Stimulated activated naive CD8-positive, alpha-beta T cell treated with anti-CD3 and anti-CD28 coated beads, Interleukin-15, Interleukin-2, amounts not matched to agents 100 ng/mL and 50 ng/mL, for 24 hours (primary cell): Measurements from ENCODE around the gene UPF1.

Experiments
- H3K27ac Mint-ChIP-seq: one replicate; pipeline ENCODE4 v1.8.0; 2021; ENCODE audit warnings: mild to moderate bottlenecking, mixed read lengths
- H3K27me3 Mint-ChIP-seq: one replicate; pipeline ENCODE4 v1.8.0; 2021; ENCODE audit warnings: mixed read lengths
- H3K36me3 Mint-ChIP-seq: one replicate; pipeline ENCODE4 v1.8.0; 2021; ENCODE audit warnings: low read depth, mixed read lengths
- H3K4me1 Mint-ChIP-seq: one replicate; pipeline ENCODE4 v1.8.0; 2021; ENCODE audit warnings: low read depth, mixed read lengths
- H3K4me3 Mint-ChIP-seq: one replicate; pipeline ENCODE4 v1.8.0; 2021; ENCODE audit warnings: mild to moderate bottlenecking, mixed read lengths
- H3K9me3 Mint-ChIP-seq: one replicate; pipeline ENCODE4 v1.8.0; 2021; ENCODE audit warnings: mixed read lengths

Gene UPF1

DNA sequence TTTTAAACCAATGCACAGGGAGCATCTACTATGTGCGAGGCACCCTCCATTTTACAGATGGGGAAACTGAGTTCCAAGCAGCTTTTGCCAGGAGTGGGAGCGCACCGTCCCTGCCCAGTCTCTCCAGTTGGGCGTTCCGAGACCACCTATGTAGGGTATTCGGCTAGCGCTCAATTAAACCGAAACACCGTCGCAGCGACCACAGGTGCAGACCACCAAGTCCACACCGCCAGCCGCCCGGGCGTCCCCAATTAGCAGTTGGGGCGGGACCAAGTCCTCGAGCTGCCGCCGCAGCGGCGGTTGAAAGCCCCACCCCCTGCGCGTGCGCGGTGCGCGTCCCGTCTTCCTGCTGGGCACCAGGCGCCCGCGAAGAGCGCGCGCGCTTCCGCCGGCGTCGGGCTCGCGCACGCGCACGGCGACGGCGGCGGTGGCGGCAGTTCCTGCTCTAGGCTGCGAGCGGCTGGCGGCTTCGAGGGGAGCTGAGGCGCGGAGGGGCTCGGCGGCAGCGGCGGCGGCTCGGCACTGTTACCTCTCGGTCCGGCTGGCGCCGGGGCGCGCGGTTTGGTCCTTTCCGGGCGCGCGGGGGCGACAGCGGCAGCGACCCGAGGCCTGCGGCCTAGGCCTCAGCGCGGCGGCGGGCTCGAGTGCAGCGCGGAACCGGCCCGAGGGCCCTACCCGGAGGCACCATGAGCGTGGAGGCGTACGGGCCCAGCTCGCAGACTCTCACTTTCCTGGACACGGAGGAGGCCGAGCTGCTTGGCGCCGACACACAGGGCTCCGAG is at the start of gene UPF1:
TSS of gene UPF1 (plus strand) at position 436 of the 782 bp plus-strand sequence. CDS start at position 687, 251 bp downstream.
- peak within 1 kb of the TSS; percentile 97 for H3K4me3 Mint-ChIP-seq
- H3K4me1 Mint-ChIP-seq: peaks cover 37% of the 10 kb centered on the region
- peaks cover 3% of the 10 kb centered on the region for H3K9me3 Mint-ChIP-seq
- H3K27ac Mint-ChIP-seq: peak within 1 kb of the TSS; percentile 95
- H3K36me3 Mint-ChIP-seq: peaks cover 44% of the 10 kb centered on the region
- H3K27me3 Mint-ChIP-seq: peaks cover 8% of the 10 kb centered on the region

DNA sequence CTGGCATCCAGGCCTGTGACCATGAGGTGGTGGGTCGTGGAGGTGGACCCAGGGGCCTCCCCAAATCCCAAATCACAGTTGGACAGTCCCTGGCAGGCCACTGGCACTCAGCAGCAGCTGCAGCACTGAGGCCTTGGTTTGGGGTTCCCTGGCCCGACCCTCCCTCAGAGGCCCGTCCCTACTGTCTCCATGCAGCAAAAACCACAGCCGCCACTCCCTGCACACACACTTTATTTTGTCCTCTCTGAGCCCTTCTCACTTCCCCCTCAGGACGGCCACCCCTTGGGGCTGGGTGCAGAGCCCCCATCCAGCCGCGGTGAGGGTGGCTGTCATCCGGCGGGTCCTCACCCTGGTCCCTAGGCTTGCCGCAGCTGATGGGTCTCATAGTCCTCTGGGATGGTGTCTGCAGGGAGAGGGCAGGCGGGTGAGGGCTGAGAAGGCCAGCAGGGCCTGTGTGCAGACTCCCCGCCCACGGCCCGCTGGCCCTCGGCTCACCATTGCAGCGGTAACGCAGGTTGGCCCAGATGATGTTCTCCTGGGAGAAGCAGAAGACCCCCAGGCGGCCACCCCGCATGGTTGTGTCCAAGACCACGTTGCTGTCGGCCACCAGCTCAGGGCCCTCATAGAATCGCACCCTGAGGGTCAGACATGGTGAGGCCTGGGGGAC is 49.1 kb upstream of the UPF1 start:
- H3K27me3 Mint-ChIP-seq: peaks cover 24% of the 10 kb centered on the region

DNA sequence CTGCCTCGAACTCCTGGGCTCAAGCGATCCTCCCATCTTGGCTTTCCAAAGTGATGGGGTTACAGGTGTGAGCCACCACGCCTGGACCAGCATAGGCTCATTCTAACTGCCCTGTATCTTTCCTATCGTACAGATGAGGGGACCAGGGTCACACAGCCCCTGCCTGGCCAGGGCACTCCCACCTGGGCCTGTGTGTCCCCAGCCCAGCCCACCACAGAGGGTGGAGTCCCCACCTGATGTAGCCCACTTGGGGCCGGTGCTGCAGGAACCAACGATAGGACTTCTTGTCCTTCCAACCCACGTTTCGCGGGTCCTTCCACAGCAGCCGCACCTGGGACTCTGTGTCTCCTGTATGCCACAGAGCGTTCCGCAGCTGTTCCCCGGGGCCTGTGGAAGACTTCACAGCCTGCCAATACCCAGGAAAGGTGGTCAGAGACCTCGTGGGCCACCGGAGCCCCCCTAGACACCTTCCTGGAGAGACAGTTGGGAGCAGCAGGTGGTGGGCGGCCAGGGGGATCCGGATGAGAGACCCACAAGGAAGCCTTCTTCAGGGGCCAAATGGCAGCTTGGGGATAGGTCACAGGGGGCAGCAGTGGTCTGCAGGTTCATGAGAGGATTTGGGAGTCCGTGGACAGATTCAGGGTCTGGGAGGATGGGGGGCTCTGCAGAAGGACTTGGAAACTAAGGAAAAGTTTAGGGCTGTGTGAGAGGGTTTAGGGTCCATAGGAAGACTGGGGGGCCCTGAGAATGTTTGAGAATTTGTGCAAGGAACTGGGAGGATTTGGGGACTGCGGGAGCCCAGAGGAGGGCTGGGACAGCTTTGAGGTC is 47.6 kb upstream of the UPF1 start:
- Mint-ChIP-seq H3K4me3 (no peak overlapping the region), H3K36me3 (peaks cover 4% of the 10 kb centered on the region), H3K27ac (no peak overlapping the region), H3K4me1 (peaks cover 31% of the 10 kb centered on the region), H3K9me3 (no peaks in the 10 kb centered on the region), H3K27me3 (peaks cover 29% of the 10 kb centered on the region)

More for the DNA sequence above, 49.1 kb upstream of the UPF1 start:
- no peaks in the 10 kb centered on the region for H3K9me3 Mint-ChIP-seq
- peaks cover 20% of the 10 kb centered on the region for H3K4me1 Mint-ChIP-seq
- no peak overlapping the region for H3K4me3 Mint-ChIP-seq
- no peak overlapping the region for H3K27ac Mint-ChIP-seq
- H3K36me3 Mint-ChIP-seq: peaks cover 4% of the 10 kb centered on the region

DNA sequence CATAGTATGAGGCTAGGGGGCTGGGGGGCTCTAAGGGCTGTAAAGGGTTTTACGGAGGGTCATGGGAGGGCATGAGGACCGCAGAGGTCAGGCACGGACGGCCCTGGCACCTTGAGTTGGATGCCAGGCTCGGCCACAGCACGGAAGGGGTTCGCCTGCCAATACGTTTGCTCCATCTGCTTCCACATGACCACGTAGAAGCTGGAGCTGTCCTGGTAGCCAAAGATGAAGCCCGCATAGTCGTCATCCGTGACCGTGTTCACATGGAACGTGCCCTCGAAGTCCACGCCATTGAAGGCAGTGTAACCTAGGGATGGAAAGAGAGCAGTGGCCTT is 47.0 kb upstream of the UPF1 start:
- Mint-ChIP-seq H3K9me3 (no peaks in the 10 kb centered on the region), H3K4me3 (no peak overlapping the region), H3K36me3 (peaks cover 4% of the 10 kb centered on the region), H3K27me3 (peaks cover 35% of the 10 kb centered on the region), H3K4me1 (peaks cover 37% of the 10 kb centered on the region), H3K27ac (no peak overlapping the region)

DNA sequence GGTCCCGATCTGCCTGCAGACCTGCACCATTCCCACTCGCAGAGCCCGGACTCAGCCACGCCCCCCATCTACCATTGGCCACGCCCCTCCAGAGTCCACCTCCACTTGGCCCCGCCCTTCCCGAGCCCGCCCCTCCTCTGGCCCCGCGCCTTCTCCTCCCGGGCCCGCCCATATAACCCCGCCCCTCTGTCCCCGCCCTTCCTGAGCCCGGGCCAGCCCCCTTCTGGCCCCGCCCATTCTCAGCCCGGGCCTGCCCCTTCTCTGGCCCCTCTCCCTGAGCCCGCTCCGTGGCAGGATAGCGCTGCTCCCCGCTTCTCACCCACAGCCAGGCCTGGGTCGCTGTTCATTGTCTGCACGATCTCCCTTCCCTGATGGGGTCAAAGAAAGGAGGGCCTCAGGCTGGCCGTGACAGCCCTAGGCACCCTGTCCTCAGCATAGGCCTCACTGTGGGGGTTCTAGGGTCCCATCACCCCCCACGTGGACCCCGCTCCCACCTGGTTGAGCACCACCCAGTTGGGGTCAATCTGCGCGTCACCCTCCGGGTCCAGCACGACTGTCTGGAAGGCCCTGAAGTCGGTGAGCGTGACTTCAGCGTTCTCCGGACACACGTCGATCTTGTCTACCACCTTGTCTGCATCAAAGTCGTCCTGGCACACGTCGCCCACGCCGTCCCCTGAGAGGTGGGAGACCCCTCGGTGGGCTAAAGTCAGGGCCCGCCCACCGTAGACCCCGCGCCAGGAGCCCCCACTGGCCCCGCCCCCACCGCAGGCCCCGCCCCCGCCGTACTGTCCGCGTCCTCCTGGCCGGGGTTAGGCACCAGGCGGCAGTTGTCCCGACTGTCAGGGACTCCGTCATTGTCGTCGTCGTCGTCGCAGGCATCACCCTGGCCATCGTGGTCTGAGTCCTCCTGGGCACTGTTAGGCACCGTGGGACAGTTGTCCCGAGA is 46.3 kb upstream of the UPF1 start:
- Mint-ChIP-seq H3K4me3 (no peak overlapping the region), H3K27ac (no peak overlapping the region)

DNA sequence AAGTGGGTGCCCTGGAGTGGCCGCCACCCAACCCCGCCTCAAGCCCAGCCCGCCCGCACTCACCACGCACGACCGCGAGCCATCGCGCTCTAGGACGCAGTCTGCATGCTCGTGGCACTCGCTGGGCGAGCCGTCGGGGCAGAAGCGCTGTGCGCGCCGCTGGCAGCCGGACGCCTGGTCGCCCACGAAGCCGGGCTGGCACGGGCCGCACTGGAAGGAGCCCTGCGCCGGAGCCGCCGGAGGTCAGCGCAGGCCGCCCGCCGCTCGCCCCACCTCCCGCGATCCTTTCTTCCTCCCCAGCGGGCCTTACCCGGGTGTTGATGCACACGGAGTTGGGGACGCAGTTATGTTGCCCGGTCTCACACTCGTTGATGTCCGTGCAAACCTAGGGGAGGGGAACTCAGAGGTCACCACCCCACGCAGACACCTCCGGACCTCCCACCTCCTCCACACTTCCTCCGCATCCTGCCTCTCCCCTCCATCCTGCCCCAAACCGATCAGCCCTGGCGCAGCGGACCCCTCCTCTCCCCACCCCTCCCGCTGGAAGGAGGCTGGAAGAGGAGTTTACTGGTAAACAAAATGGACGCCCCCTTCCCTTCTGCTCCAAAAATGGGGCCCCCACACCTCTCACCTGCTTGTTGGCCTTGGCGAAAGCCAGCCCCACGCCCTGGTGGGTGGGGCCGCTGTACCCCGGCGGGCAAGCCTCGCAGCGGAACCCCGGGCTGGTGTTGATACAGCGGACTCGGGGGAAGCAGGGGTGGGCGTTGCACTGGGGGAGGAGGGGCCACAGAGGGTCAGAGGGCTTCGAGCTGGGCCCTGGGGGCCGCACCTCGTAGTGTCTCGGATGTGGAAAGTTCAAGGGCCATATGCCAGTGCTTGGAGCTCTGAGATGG is 43.0 kb upstream of the UPF1 start:
- peaks cover 4% of the 10 kb centered on the region for H3K36me3 Mint-ChIP-seq
- peak overlapping the region; percentile 2 for H3K27ac Mint-ChIP-seq
- peaks cover 43% of the 10 kb centered on the region for H3K4me1 Mint-ChIP-seq
- peaks cover 69% of the 10 kb centered on the region for H3K27me3 Mint-ChIP-seq
- peak overlapping the region; percentile 46 for H3K4me3 Mint-ChIP-seq
- no peaks in the 10 kb centered on the region for H3K9me3 Mint-ChIP-seq

More for the DNA sequence above, 46.3 kb upstream of the UPF1 start:
- H3K27me3 Mint-ChIP-seq: peaks cover 41% of the 10 kb centered on the region
- H3K36me3 Mint-ChIP-seq: peaks cover 4% of the 10 kb centered on the region
- H3K4me1 Mint-ChIP-seq: peaks cover 42% of the 10 kb centered on the region
- H3K9me3 Mint-ChIP-seq: no peaks in the 10 kb centered on the region

DNA sequence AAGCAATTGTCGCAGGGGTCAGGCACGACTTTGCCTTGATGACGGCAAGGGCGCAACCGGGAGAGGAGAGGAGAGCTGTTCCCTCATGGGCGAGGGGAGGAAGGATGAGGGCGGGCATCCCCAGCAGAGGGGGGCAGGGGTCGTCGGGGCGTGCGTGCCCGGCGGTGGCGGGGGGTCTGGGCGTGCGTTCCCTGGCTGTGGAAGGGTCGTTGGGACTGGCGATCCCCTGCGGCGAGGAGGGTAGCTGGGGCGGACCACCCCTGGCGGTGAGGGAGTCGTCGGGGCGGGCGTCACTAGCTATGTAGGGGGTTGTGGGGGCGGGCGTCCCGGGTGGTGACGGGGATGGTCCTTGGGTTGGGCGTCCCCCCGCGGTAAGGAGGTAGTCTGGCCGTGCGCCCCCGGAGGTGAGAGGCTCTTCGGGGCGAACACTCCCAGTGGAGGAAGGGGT is 42.3 kb upstream of the UPF1 start:
- H3K4me3 Mint-ChIP-seq: peak overlapping the region; percentile 46
- no peaks in the 10 kb centered on the region for H3K9me3 Mint-ChIP-seq
- H3K27me3 Mint-ChIP-seq: peaks cover 69% of the 10 kb centered on the region
- peaks cover 43% of the 10 kb centered on the region for H3K4me1 Mint-ChIP-seq
- H3K36me3 Mint-ChIP-seq: peaks cover 4% of the 10 kb centered on the region
- peak overlapping the region; percentile 2 for H3K27ac Mint-ChIP-seq

DNA sequence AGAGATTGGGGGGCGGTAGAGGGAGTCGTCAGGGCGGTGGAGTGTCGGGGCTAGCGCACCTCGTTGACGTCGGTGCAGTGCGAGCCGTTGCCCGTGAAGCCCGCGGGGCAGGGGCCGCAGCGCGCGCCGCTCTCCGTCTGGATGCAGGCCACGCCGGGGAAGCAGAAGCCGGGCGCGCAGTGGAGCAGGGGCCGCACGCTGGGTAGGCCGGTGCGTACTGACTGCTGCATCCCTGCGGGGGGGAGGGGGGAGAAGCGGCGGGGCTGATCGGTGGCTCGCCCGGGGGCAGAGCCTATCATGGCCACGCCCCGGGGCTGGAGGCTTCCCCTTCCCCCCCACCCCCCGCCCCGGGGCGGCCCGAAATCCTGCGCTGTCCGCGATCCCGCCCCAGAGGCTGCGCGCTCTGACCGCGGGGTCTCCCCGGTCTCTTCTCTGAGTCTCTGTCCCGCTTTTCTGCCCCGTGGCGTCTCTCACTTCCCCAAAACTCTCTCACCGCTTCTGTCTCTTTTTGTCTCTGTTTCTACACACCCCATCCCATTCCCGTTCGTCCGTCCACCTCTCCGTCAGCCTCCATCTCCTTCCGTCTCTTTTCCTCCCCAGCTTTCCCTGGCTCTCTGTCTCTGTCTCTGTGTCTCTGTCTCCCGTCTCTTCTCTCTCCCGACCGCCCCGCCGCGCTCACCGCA is 41.7 kb upstream of the UPF1 start:
- Mint-ChIP-seq H3K36me3 (peaks cover 4% of the 10 kb centered on the region), H3K9me3 (no peaks in the 10 kb centered on the region), H3K4me3 (peak overlapping the region; percentile 66), H3K4me1 (peaks cover 43% of the 10 kb centered on the region), H3K27ac (no peak overlapping the region), H3K27me3 (peaks cover 72% of the 10 kb centered on the region)

DNA sequence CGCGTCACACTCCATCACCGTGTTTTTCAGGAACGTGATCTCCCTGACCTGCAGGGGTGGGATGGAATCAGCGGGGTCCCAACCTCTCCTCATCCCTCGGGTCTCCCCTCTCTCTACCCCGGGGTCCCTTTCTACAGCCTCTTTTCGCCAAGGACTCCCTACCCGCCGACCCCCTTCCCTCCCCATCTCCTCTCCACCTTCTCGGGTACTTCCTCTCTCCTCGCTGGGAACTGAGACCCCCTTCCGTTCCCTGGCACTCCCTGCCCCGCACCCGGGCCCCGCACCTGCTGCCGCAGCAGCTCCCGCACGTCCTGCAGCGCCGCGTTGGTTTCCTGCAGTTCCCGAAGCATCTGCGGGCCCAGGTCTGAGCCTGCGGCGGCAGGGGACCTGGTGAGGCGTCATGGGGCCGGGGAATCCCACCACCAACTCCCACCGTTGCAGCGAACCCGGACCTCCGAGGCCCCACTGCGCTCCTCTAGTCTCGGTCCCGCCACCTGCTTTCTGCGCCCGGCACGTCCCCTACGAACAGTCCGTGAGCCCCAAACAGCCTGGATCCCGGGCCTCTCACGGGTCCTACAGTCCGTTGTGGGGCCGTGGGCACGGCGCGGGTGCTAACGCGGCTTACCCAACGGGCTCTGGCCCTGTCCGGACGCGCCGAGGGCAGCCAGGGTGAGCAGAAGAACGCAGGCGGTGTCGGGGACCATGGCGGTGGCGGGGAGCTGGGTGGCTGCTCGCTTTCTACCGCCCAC is 41.0 kb upstream of the UPF1 start, which contains the start of gene COMP:
TSS of gene COMP (minus strand) at position 740 of the 749 bp plus-strand sequence. CDS start at position 704, 36 bp downstream.
- H3K4me1 Mint-ChIP-seq: peaks cover 38% of the 10 kb centered on the region
- no peaks in the 10 kb centered on the region for H3K9me3 Mint-ChIP-seq
- no peak within 1 kb of the TSS for H3K27ac Mint-ChIP-seq
- peaks cover 76% of the 10 kb centered on the region for H3K27me3 Mint-ChIP-seq
- peaks cover 4% of the 10 kb centered on the region for H3K36me3 Mint-ChIP-seq
- peak within 1 kb of the TSS; percentile 66 for H3K4me3 Mint-ChIP-seq

DNA sequence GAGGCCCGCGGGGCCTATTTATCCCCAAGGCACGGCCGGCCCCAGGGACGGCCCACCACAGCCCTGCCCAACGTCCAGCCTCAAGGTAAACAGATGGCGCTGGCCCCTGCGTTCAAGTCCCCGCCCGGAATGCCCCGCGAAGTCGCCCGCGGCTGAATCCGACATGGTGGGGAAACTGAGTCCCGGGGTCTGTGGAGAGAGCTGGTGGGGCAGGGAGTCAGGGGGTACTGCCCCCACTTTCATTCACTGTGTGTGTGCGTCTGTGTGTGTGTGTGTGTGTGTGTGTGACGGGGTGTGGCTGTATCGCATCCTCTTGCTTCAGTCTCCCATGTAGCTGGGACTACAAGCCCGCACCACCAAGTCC is 40.5 kb upstream of the UPF1 start:
- Mint-ChIP-seq H3K4me1 (peaks cover 32% of the 10 kb centered on the region), H3K9me3 (no peaks in the 10 kb centered on the region), H3K27me3 (peaks cover 75% of the 10 kb centered on the region), H3K36me3 (peaks cover 4% of the 10 kb centered on the region), H3K27ac (no peak overlapping the region), H3K4me3 (no peak overlapping the region)

DNA sequence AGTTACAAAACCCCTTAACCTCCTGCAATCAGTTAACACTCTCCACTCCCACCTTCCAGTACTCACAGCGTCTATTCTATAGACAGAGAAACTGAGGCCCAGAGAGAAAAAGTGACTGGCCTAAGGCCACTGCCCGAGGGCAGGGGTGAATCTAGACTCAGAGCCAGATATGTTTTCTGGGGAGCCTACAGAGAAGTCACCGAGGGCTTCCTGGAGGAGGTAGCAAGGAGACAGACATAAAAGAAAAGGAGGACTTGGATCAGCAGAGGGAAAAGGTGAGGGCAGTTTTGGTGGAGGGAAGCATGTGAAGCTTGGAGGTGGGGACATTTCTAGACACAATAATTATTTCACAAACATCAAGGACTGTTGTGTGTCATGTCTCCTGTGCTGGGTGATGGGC is 39.1 kb upstream of the UPF1 start:
- Mint-ChIP-seq H3K4me1 (peaks cover 24% of the 10 kb centered on the region), H3K4me3 (no peak overlapping the region), H3K9me3 (no peaks in the 10 kb centered on the region), H3K36me3 (no peaks in the 10 kb centered on the region), H3K27me3 (peaks cover 74% of the 10 kb centered on the region), H3K27ac (no peak overlapping the region)
